Neural progenitor cell (in vitro differentiated cells): ENCODE data around the gene ADH1C. TPM values are rescaled to one million over a fixed set of nuclear protein-coding genes. Genes with fewer than 3 reads are reported as not detected.

Experiments used
- DNase-seq: peaks from one replicate; pipeline ENCODE4 v3.0.0-alpha.2; 2016; ENCODE audit warnings: low spot score
- H2AFZ ChIP-seq: fragments of 200-600 bp; sonication (generic); replicated peaks from 2 replicates; pipeline ENCODE4 v1.6.1; 2016; ENCODE audit warnings: antibody characterized with exemption
- H3F3A ChIP-seq: fragments of 200-600 bp; sonication (generic); 2 replicates; pipeline ENCODE4 v1.6.1; 2016; ENCODE audit warnings: antibody characterized with exemption, low read depth
- H3K27ac ChIP-seq: fragments of 200-600 bp; sonication (generic); 2 replicates; pipeline ENCODE4 v1.5.1; 2016; ENCODE audit warnings: mild to moderate bottlenecking
- H3K27me3 ChIP-seq: fragments of 200-600 bp; sonication (generic); 2 replicates; pipeline ENCODE4 v1.6.1; 2016; ENCODE audit warnings: mild to moderate bottlenecking, moderate library complexity
- H3K36me3 ChIP-seq: fragments of 200-600 bp; sonication (generic); 2 replicates; pipeline ENCODE4 v1.5.1; 2016
- H3K4me1 ChIP-seq: fragments of 200-600 bp; sonication (generic); 2 replicates; pipeline ENCODE4 v1.6.1; 2016; ENCODE audit warnings: mixed run types
- H3K4me2 ChIP-seq: fragments of 200-600 bp; sonication (generic); 2 replicates; pipeline ENCODE4 v1.6.1; 2016
- H3K4me3 ChIP-seq: fragments of 200-600 bp; sonication (generic); 2 replicates; pipeline ENCODE4 v1.5.1; 2016
- H3K79me2 ChIP-seq: fragments of 200-600 bp; sonication (generic); 2 replicates; pipeline ENCODE4 v1.6.1; 2016; ENCODE audit warnings: low read depth
- H3K9ac ChIP-seq: fragments of 200-600 bp; sonication (generic); 2 replicates; pipeline ENCODE4 v1.6.1; 2016
- H3K9me3 ChIP-seq: fragments of 200-600 bp; sonication (generic); 2 replicates; pipeline ENCODE4 v1.5.1; 2016; ENCODE audit warnings: low read depth
- H4K20me1 ChIP-seq: fragments of 200-600 bp; sonication (generic); 2 replicates; pipeline ENCODE4 v1.6.1; 2016; ENCODE audit warnings: low read depth
- H3K27ac Mint-ChIP-seq: 3 replicates; pipeline ENCODE4 v1.8.0; 2021; ENCODE audit warnings: mixed read lengths
- H3K27me3 Mint-ChIP-seq: 2 replicates; pipeline ENCODE4 v1.8.0; 2022; ENCODE audit warnings: low read depth, mild to moderate bottlenecking, inconsistent platforms, moderate library complexity, mixed read lengths; ENCODE audit not compliant: insufficient read depth
- H3K36me3 Mint-ChIP-seq: 3 replicates; pipeline ENCODE4 v1.8.0; 2021; ENCODE audit warnings: mixed read lengths
- H3K4me1 Mint-ChIP-seq: 3 replicates; pipeline ENCODE4 v1.8.0; 2021; ENCODE audit warnings: mixed read lengths
- H3K4me3 Mint-ChIP-seq: 3 replicates; pipeline ENCODE4 v1.8.0; 2021; ENCODE audit warnings: mild to moderate bottlenecking, moderate library complexity, mixed read lengths
- H3K9me3 Mint-ChIP-seq: 3 replicates; pipeline ENCODE4 v1.8.0; 2020; ENCODE audit warnings: mixed read lengths
- EZH2 ChIP-seq: fragments of 200-600 bp; sonication (generic); IDR thresholded peaks from 2 replicates; pipeline ENCODE4 v1.6.1; 2017; ENCODE audit warnings: antibody characterized with exemption, mild to moderate bottlenecking, moderate library complexity
- EZH2phosphoT487 ChIP-seq: fragments of 200-600 bp; sonication (generic); IDR thresholded peaks from 2 replicates; pipeline ENCODE4 v1.6.1; 2017; ENCODE audit warnings: antibody characterized with exemption
- total RNA-seq: library from RNA; depleted of rRNA; stranded (reverse); fragments of >200 nt; gene quantifications from 2 replicates; pipeline ENCODE4 v1.2.3, GENCODE V29; 2015; ENCODE audit warnings: low replicate concordance
- TF ChIP-seq, protein P1 (sequence below): fragments of 200-600 bp; sonication (generic); IDR thresholded peaks from 2 replicates; pipeline ENCODE4 v1.5.1; 2017; ENCODE audit warnings: antibody characterized with exemption, mild to moderate bottlenecking

The ADH1C gene
- total RNA-seq, 1 donor from 2014 or later: not detected

DNA sequence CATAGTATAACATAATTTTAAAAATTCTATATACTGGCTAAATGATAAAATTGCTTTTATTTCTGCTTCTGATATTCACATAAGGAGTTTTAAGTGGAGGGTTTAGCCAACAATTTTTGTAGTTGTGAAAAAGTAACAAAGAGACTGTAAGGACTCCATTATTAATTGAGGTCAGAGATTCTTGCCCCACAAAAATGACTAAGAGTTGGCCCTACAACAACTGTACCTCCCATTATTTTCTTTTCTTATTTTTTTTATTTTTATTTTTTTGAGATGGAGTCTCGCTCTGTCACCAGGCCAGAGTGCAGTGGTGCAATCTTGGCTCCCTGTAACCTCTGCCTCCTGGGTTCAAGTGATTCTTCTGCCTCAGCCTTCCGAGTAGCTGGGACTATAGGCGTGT is 21.9 kb downstream of the ADH1C start:
- H3K4me3 Mint-ChIP-seq: no peak overlapping the region
- H3K4me3 ChIP-seq: no peak overlapping the region
- no peaks in the 10 kb centered on the region for H3K4me1 ChIP-seq
- no peak overlapping the region for H3K27ac ChIP-seq
- H3K4me2 ChIP-seq: no peak overlapping the region
- H2AFZ ChIP-seq: no peak overlapping the region
- no peaks in the 10 kb centered on the region for H3K36me3 ChIP-seq
- no peaks in the 10 kb centered on the region for H3K27me3 Mint-ChIP-seq
- no peaks in the 10 kb centered on the region for H3K27me3 ChIP-seq
- H3K9me3 ChIP-seq: no peaks in the 10 kb centered on the region
- TF ChIP-seq EZH2 (no peak), EZH2phosphoT487 (no peak)
- TF ChIP-seq, protein P1, sequence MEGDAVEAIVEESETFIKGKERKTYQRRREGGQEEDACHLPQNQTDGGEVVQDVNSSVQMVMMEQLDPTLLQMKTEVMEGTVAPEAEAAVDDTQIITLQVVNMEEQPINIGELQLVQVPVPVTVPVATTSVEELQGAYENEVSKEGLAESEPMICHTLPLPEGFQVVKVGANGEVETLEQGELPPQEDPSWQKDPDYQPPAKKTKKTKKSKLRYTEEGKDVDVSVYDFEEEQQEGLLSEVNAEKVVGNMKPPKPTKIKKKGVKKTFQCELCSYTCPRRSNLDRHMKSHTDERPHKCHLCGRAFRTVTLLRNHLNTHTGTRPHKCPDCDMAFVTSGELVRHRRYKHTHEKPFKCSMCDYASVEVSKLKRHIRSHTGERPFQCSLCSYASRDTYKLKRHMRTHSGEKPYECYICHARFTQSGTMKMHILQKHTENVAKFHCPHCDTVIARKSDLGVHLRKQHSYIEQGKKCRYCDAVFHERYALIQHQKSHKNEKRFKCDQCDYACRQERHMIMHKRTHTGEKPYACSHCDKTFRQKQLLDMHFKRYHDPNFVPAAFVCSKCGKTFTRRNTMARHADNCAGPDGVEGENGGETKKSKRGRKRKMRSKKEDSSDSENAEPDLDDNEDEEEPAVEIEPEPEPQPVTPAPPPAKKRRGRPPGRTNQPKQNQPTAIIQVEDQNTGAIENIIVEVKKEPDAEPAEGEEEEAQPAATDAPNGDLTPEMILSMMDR: no peak
- H3K9me3 Mint-ChIP-seq: peaks cover 3% of the 10 kb centered on the region
- no peaks in the 10 kb centered on the region for H3F3A ChIP-seq
- H3K79me2 ChIP-seq: no peaks in the 10 kb centered on the region
- no peak for DNase-seq
- H3K27ac Mint-ChIP-seq: no peak overlapping the region
- H4K20me1 ChIP-seq: no peaks in the 10 kb centered on the region
- H3K36me3 Mint-ChIP-seq: no peaks in the 10 kb centered on the region
- H3K4me1 Mint-ChIP-seq: no peaks in the 10 kb centered on the region
- no peak overlapping the region for H3K9ac ChIP-seq

DNA sequence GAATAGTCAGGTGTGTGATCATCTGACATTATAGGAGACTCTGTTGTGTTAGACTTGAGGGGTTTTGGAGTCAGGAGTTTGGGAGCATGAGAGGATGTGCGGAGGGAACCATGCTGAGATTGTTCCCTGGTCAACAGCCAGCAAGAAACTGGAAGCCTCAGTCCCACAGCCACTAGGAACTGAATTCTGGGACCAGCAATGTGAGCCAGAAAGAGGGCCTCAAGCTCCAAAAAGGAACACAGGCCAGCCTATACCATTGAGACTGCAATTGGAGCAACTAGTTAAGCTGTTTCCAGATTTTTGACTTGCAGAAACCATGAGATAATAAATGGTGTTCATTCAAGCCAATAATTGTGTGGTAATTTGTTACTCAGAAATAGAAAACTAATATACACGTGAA is 22.7 kb downstream of the ADH1C start:
- no peaks in the 10 kb centered on the region for H3K27me3 Mint-ChIP-seq
- Histone ChIP-seq H3K4me2 (no peak overlapping the region), H3K27ac (no peak overlapping the region), H3K27me3 (no peaks in the 10 kb centered on the region), H3K4me3 (no peak overlapping the region), H3K9me3 (no peaks in the 10 kb centered on the region), H3K36me3 (no peaks in the 10 kb centered on the region), H3F3A (no peaks in the 10 kb centered on the region), H3K4me1 (no peaks in the 10 kb centered on the region), H2AFZ (no peak overlapping the region), H4K20me1 (no peaks in the 10 kb centered on the region), H3K79me2 (no peaks in the 10 kb centered on the region), H3K9ac (no peak overlapping the region)
- H3K36me3 Mint-ChIP-seq: no peaks in the 10 kb centered on the region
- H3K4me3 Mint-ChIP-seq: no peak overlapping the region
- no peak for DNase-seq
- H3K27ac Mint-ChIP-seq: no peak overlapping the region
- H3K9me3 Mint-ChIP-seq: peaks cover 3% of the 10 kb centered on the region
- H3K4me1 Mint-ChIP-seq: no peaks in the 10 kb centered on the region
- TF ChIP-seq EZH2 (no peak), EZH2phosphoT487 (no peak)
- TF ChIP-seq, protein P1: no peak

DNA sequence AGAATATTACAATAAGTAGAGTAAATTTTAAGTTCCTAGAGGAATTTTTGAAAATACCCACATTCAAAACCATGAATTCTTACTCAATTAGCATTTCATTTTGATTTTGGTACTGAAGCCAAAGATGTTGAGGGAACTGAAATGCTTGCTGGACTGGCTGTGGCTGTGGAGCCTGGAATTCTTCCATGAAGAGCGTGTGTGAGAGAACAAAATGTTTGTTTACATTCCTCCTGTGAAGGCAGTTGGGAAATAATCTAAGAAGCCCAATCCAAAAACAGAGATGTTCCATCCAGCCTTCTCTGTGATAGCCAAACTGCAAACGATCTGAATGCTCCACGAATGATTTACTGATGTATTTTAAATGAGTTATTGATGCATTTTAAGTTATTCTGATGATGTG is 27.6 kb downstream of the ADH1C start:
- Histone ChIP-seq H3F3A (peaks cover 6% of the 10 kb centered on the region), H3K9me3 (no peaks in the 10 kb centered on the region), H3K4me2 (no peak overlapping the region), H3K9ac (no peak overlapping the region), H4K20me1 (no peaks in the 10 kb centered on the region), H3K4me3 (no peak overlapping the region), H3K27ac (no peak overlapping the region), H3K36me3 (no peaks in the 10 kb centered on the region), H3K79me2 (no peaks in the 10 kb centered on the region), H2AFZ (no peak overlapping the region), H3K27me3 (no peaks in the 10 kb centered on the region), H3K4me1 (peaks cover 11% of the 10 kb centered on the region)
- Mint-ChIP-seq H3K4me3 (no peak overlapping the region), H3K9me3 (peaks cover 3% of the 10 kb centered on the region), H3K27ac (no peak overlapping the region), H3K27me3 (no peaks in the 10 kb centered on the region), H3K4me1 (peaks cover 10% of the 10 kb centered on the region), H3K36me3 (no peaks in the 10 kb centered on the region)
- DNase-seq: no peak
- no peak for TF ChIP-seq EZH2phosphoT487
- TF ChIP-seq, protein P1: no peak
- no peak for TF ChIP-seq EZH2

DNA sequence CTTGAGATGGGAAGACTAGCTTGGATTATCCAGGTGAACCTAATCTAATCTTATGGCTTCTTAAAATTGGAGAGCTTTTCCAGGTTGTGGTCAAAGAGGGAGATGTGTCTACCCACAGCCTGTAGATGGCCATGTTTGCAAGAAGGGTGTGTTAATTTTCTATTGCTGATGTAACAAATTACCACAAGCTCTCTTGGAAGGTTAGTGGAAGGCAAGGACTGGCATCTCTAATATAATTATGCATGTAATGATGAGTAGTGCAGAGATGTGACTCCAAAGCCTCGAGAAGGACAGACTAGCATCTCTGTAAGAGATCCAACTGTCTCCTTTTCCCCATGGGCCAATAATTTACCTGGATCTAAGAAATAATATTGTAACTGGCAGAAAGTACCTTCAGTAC is 28.2 kb downstream of the ADH1C start:
- no peaks in the 10 kb centered on the region for H3K27me3 Mint-ChIP-seq
- H3K4me3 Mint-ChIP-seq: no peak overlapping the region
- Histone ChIP-seq H4K20me1 (no peaks in the 10 kb centered on the region), H3K9ac (no peak overlapping the region), H3K4me2 (no peak overlapping the region), H3K4me1 (peaks cover 11% of the 10 kb centered on the region), H3K36me3 (no peaks in the 10 kb centered on the region), H3K79me2 (no peaks in the 10 kb centered on the region), H3F3A (peaks cover 6% of the 10 kb centered on the region), H3K4me3 (no peak overlapping the region), H3K27me3 (no peaks in the 10 kb centered on the region), H2AFZ (no peak overlapping the region), H3K27ac (no peak overlapping the region), H3K9me3 (no peaks in the 10 kb centered on the region)
- no peak for DNase-seq
- no peak overlapping the region for H3K27ac Mint-ChIP-seq
- H3K9me3 Mint-ChIP-seq: peaks cover 3% of the 10 kb centered on the region
- H3K4me1 Mint-ChIP-seq: peaks cover 10% of the 10 kb centered on the region
- H3K36me3 Mint-ChIP-seq: no peaks in the 10 kb centered on the region
- TF ChIP-seq EZH2 (no peak), EZH2phosphoT487 (no peak)
- TF ChIP-seq, protein P1: no peak
